ENCODE results near the gene AVPI1. TPM values are rescaled to one million over a fixed set of nuclear protein-coding genes. Genes with fewer than 3 reads are reported as not detected.
A peak's percentile ranks its signal among the peaks of the same experiment; 100 is the strongest.

AVPI1 gene
- total and polyA plus RNA-seq, 12 donors: 13.1 to 158 (median 25.0) TPM

DNA sequence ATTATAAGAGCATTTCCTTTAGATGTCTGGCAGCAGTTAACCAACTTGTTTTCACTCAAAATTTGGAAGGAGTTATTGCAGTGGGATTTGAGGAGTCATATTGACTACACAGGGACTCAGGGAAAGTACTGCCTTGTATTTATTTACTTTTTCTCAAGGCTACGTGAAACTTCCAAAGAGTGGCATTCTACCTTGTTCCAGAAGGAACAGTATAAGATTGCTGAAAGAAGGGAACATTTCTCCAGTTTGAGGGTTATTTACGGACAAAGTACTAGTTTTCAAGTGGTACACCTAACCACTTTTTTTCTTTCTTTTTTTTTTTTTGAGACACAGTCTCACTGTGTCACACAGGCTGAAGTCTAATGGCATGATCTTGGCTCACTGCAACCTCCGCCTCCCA, 58.8 kb downstream of the AVPI1 start:
- Histone ChIP-seq H3K27me3 (no peaks in the 10 kb centered on the region), H3K27ac (no peak overlapping the region), H3K4me3 (no peak overlapping the region), H3K36me3 (replicated peaks in 1 of 2) (no peaks in the 10 kb centered on the region), H3K4me1 (replicated peaks in 1 of 2) (peaks cover 0 to 6% of the 10 kb centered on the region in 2 donors), H3K9me3 (replicated peaks in 1 of 3) (no peaks in the 10 kb centered on the region)
- no peak for DNase-seq
- 85 to 91% (median 89%) methylated on average over 3 of the region's 3 CpGs for WGBS, 4 donors
- no peak for TF ChIP-seq POLR2A (IDR thresholded peaks at IDR 0.05)
- TF ChIP-seq, protein P1, sequence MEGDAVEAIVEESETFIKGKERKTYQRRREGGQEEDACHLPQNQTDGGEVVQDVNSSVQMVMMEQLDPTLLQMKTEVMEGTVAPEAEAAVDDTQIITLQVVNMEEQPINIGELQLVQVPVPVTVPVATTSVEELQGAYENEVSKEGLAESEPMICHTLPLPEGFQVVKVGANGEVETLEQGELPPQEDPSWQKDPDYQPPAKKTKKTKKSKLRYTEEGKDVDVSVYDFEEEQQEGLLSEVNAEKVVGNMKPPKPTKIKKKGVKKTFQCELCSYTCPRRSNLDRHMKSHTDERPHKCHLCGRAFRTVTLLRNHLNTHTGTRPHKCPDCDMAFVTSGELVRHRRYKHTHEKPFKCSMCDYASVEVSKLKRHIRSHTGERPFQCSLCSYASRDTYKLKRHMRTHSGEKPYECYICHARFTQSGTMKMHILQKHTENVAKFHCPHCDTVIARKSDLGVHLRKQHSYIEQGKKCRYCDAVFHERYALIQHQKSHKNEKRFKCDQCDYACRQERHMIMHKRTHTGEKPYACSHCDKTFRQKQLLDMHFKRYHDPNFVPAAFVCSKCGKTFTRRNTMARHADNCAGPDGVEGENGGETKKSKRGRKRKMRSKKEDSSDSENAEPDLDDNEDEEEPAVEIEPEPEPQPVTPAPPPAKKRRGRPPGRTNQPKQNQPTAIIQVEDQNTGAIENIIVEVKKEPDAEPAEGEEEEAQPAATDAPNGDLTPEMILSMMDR (IDR thresholded peaks at IDR 0.05): no peak
- intact Hi-C loops (cut with DNase I): no loop called here

DNA sequence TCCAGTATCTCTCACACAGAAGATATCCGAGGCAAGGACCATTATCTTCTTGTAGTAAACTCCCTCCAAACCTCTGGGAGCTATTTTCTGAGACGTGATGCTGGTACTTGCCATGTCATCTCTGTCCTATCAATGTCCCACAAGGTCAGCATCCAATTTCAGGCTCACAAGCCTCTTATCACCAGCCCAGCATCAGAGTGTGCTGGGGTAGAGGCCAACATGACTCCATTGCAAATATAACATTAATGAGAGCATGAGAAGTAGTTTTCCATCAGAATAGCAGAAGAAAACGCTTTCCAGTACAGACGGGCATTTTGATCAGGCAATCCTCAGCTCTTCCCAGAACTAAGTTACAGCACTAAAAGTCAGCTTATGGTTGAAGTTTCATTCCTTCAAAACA, 59.3 kb downstream of the AVPI1 start:
- no peaks in the 10 kb centered on the region for H3K9me3 ChIP-seq (replicated peaks in 1 of 3)
- intact Hi-C loops (cut with DNase I): no loop called here
- TF ChIP-seq POLR2A (IDR thresholded peaks at IDR 0.05): no peak
- TF ChIP-seq, protein P1 (IDR thresholded peaks at IDR 0.05): no peak
- no peak overlapping the region for H3K4me3 ChIP-seq
- no peaks in the 10 kb centered on the region for H3K27me3 ChIP-seq
- WGBS, 4 donors: 55 to 78% (median 59%) methylated on average over 4 of the region's 4 CpGs
- no peak overlapping the region for H3K27ac ChIP-seq
- H3K36me3 ChIP-seq (replicated peaks in 1 of 2): no peaks in the 10 kb centered on the region
- peaks cover 0 to 4% of the 10 kb centered on the region in 2 donors for H3K4me1 ChIP-seq (replicated peaks in 1 of 2)
- peak in 1 of 7 donors; percentile 29 for DNase-seq

Other genes with a start within 250 kb of the AVPI1 start
- 10 to 100 TPM; 22.3 to 95.8 (median 32.7) TPM for gene EXOSC1, start 241.2 kb downstream of the AVPI1 start, total RNA-seq
- gene EXOSC1, start 241.2 kb downstream of the AVPI1 start, polyA plus RNA-seq: 10 to 100 TPM; 38.3 to 46.7 (median 38.5) TPM
- gene ZDHHC16, start 241.1 kb downstream of the AVPI1 start, total RNA-seq: 10 to 100 TPM; 18.8 to 58.7 (median 24.7) TPM
- gene ZDHHC16, start 241.1 kb downstream of the AVPI1 start, polyA plus RNA-seq: 10 to 100 TPM; 30.9 to 41.1 (median 38.4) TPM
- gene MMS19, start 188.8 kb downstream of the AVPI1 start, total RNA-seq: 100 to 1,000 TPM in 1 of 9 donors, 10 to 100 TPM in 8; 38.7 to 139 (median 61.0) TPM
- gene MMS19, start 188.8 kb downstream of the AVPI1 start, polyA plus RNA-seq: 10 to 100 TPM; 46.8 to 79.8 (median 68.4) TPM
- gene UBTD1, start 188.3 kb downstream of the AVPI1 start, total RNA-seq: 10 to 100 TPM in 8 of 9 donors, 1 to 10 TPM in 1; 7.9 to 24.2 (median 13.3) TPM
- gene UBTD1, start 188.3 kb downstream of the AVPI1 start, polyA plus RNA-seq: 10 to 100 TPM in 2 of 3 donors, 1 to 10 TPM in 1; 1.4 to 20.6 (median 17.4) TPM
- gene ANKRD2, start 114.5 kb downstream of the AVPI1 start, total RNA-seq: 1 to 10 TPM in 5 of 9 donors, under 1 TPM in 2, not detected in 2; 0.67 to 2.9 (median 2.3) TPM
- under 1 TPM; 0.24 to 0.81 (median 0.72) TPM for gene ANKRD2, start 114.5 kb downstream of the AVPI1 start, polyA plus RNA-seq
- gene HOGA1, start 102.9 kb downstream of the AVPI1 start, total RNA-seq: 10 to 100 TPM in 6 of 9 donors, 1 to 10 TPM in 3; 2.1 to 30.8 (median 13.3) TPM
- 10 to 100 TPM in 2 of 3 donors, 1 to 10 TPM in 1; 3.2 to 13.6 (median 12.1) TPM for gene HOGA1, start 102.9 kb downstream of the AVPI1 start, polyA plus RNA-seq
- 1 to 10 TPM in 3 of 9 donors, under 1 TPM in 3, not detected in 3; 0.47 to 2.3 (median 1.0) TPM for gene C10orf62, start 97.5 kb downstream of the AVPI1 start, total RNA-seq
- 1 to 10 TPM in 1 of 3 donors, under 1 TPM in 2; 0.26 to 1.3 (median 0.44) TPM for gene C10orf62, start 97.5 kb downstream of the AVPI1 start, polyA plus RNA-seq
- 10 to 100 TPM in 2 of 9 donors, 1 to 10 TPM in 7; 1.6 to 12.2 (median 7.9) TPM for gene MORN4, start 53.7 kb downstream of the AVPI1 start, total RNA-seq
- gene MORN4, start 53.7 kb downstream of the AVPI1 start, polyA plus RNA-seq: 10 to 100 TPM in 2 of 3 donors, 1 to 10 TPM in 1; 5.1 to 15.0 (median 11.7) TPM
- gene PI4K2A, start 46.6 kb downstream of the AVPI1 start, total RNA-seq: 10 to 100 TPM; 30.0 to 70.8 (median 41.6) TPM
- 10 to 100 TPM; 17.8 to 69.8 (median 18.2) TPM for gene PI4K2A, start 46.6 kb downstream of the AVPI1 start, polyA plus RNA-seq
- gene MARVELD1, start 26.5 kb upstream of the AVPI1 start, total RNA-seq: 10 to 100 TPM in 4 of 9 donors, 1 to 10 TPM in 5; 4.2 to 23.5 (median 9.3) TPM
- 10 to 100 TPM in 2 of 3 donors, 1 to 10 TPM in 1; 6.3 to 11.7 (median 10.7) TPM for gene MARVELD1, start 26.5 kb upstream of the AVPI1 start, polyA plus RNA-seq
- 10 to 100 TPM; 26.7 to 45.3 (median 34.7) TPM for gene ZFYVE27, start 49.9 kb upstream of the AVPI1 start, total RNA-seq
- 10 to 100 TPM; 23.6 to 39.3 (median 31.7) TPM for gene ZFYVE27, start 49.9 kb upstream of the AVPI1 start, polyA plus RNA-seq
- 10 to 100 TPM in 2 of 9 donors, 1 to 10 TPM in 3, under 1 TPM in 4; 0.22 to 12.9 (median 1.4) TPM for gene SFRP5, start 84.8 kb upstream of the AVPI1 start, total RNA-seq
- 10 to 100 TPM in 1 of 3 donors, 1 to 10 TPM in 2; 8.0 to 43.4 (median 8.7) TPM for gene SFRP5, start 84.8 kb upstream of the AVPI1 start, polyA plus RNA-seq
- 1 to 10 TPM in 3 of 9 donors, under 1 TPM in 6; 0.06 to 2.2 (median 0.61) TPM for gene GOLGA7B, start 162.6 kb upstream of the AVPI1 start, total RNA-seq
- 10 to 100 TPM in 1 of 3 donors, 1 to 10 TPM in 2; 1.8 to 20.3 (median 3.5) TPM for gene GOLGA7B, start 162.6 kb upstream of the AVPI1 start, polyA plus RNA-seq